HEK293 (cell line): ENCODE data around the gene TMEM250.
A peak's percentile ranks its signal among the peaks of the same experiment; 100 is the strongest.

Source experiments
- CTCF ChIA-PET: fragments of 350-600 bp; formaldehyde crosslinking; extraction: SDS; loops from one replicate; lab custom pipeline; 2021; ENCODE audit warnings: antibody characterized with exemption; lab: Yijun Ruan, JAX
- POLR2A ChIA-PET: fragments of 300-600 bp; formaldehyde crosslinking; extraction: SDS; loops from one replicate; lab custom pipeline; 2020; ENCODE audit warnings: antibody characterized with exemption, inconsistent platforms; lab: Yijun Ruan, JAX
- H3K27ac ChIP-seq: fragments of 200-500 bp; sonication (Bioruptor generic); 2 replicates; pipeline ENCODE4 v1.5.1; 2014; ENCODE audit warnings: low read depth, low read length, control low read depth, inconsistent platforms; ENCODE audit errors: extremely low read depth
- H3K36me3 ChIP-seq, 2 experiments: fragments of 200-500 bp in 1 of 2; sonication (Bioruptor generic) in 1 of 2; 1 replicate in 1 of 2; 2 replicates in 1 of 2; pipeline ENCODE4 v1.5.1; 2014 to 2017; ENCODE audit warnings: inconsistent platforms in 2 of 2, low read length in 2 of 2; ENCODE audit not compliant: control insufficient read depth in 2 of 2, insufficient read depth in 1 of 2
- H3K4me1 ChIP-seq: fragments of 200-500 bp; sonication (Bioruptor generic); 2 replicates; pipeline ENCODE4 v1.5.1; 2014; ENCODE audit warnings: mild to moderate bottlenecking, low read length, inconsistent platforms; ENCODE audit not compliant: control insufficient read depth, insufficient read depth
- H3K4me3 ChIP-seq: 2 replicates; pipeline ENCODE4 v1.5.1; 2011; ENCODE audit warnings: low read depth, mild to moderate bottlenecking, control low read depth, low read length, moderate library complexity
- H3K9me3 ChIP-seq: fragments of 200-500 bp; sonication (Bioruptor generic); 2 replicates; pipeline ENCODE4 v1.5.1; 2014; ENCODE audit warnings: low read depth, low read length, inconsistent platforms; ENCODE audit not compliant: control insufficient read depth, insufficient read depth
- GLIS1 ChIP-seq: fragments of 450-650 bp; formaldehyde crosslinking; IDR thresholded peaks from 2 replicates; pipeline ENCODE4 v1.5.1; 2016; ENCODE audit warnings: missing biosample characterization, missing genetic modification characterization
- KLF1 ChIP-seq: fragments of 450-650 bp; formaldehyde crosslinking; IDR thresholded peaks from 2 replicates; pipeline ENCODE4 v1.5.1; 2016; ENCODE audit warnings: missing biosample characterization, missing genetic modification characterization
- KLF9 ChIP-seq: fragments of 450-650 bp; formaldehyde crosslinking; IDR thresholded peaks from 2 replicates; pipeline ENCODE4 v1.5.1; 2016; ENCODE audit warnings: missing biosample characterization, missing genetic modification characterization, low read depth
- SCRT2 ChIP-seq: fragments of 450-650 bp; formaldehyde crosslinking; IDR thresholded peaks from 2 replicates; pipeline ENCODE4 v1.5.1; 2016; ENCODE audit warnings: missing biosample characterization, missing genetic modification characterization
- SP2 ChIP-seq: fragments of 450-650 bp; formaldehyde crosslinking; IDR thresholded peaks from 2 replicates; pipeline ENCODE4 v1.5.1; 2016; ENCODE audit warnings: missing biosample characterization, missing genetic modification characterization
- SP3 ChIP-seq: fragments of 450-650 bp; formaldehyde crosslinking; IDR thresholded peaks from 2 replicates; pipeline ENCODE4 v1.5.1; 2016; ENCODE audit warnings: missing biosample characterization, missing genetic modification characterization
- ZBTB21 ChIP-seq: fragments of 450-650 bp; formaldehyde crosslinking; IDR thresholded peaks from 2 replicates; pipeline ENCODE4 v1.5.1; 2017; ENCODE audit warnings: missing biosample characterization, missing genetic modification characterization
- ZBTB48 ChIP-seq: fragments of 450-650 bp; formaldehyde crosslinking; IDR thresholded peaks from 2 replicates; pipeline ENCODE4 v1.5.1; 2016; ENCODE audit warnings: missing biosample characterization, missing genetic modification characterization
- ZBTB7A ChIP-seq: fragments of 450-650 bp; formaldehyde crosslinking; IDR thresholded peaks from 2 replicates; pipeline ENCODE4 v1.5.1; 2016; ENCODE audit warnings: low read depth, missing biosample characterization, missing genetic modification characterization
- ZFP37 ChIP-seq: fragments of 450-650 bp; formaldehyde crosslinking; IDR thresholded peaks from 2 replicates; pipeline ENCODE4 v1.5.1; 2016; ENCODE audit warnings: missing biosample characterization, missing genetic modification characterization
- ZFP69B ChIP-seq: fragments of 450-650 bp; formaldehyde crosslinking; IDR thresholded peaks from 2 replicates; pipeline ENCODE4 v1.5.1; 2016; ENCODE audit warnings: missing biosample characterization, missing genetic modification characterization
- ZIC2 ChIP-seq: fragments of 450-650 bp; formaldehyde crosslinking; IDR thresholded peaks from 2 replicates; pipeline ENCODE4 v1.5.1; 2016; ENCODE audit warnings: missing biosample characterization, missing genetic modification characterization
- ZNF112 ChIP-seq: fragments of 450-650 bp; formaldehyde crosslinking; IDR thresholded peaks from 2 replicates; pipeline ENCODE4 v1.5.0; 2017; ENCODE audit warnings: missing biosample characterization, missing genetic modification characterization
- ZNF175 ChIP-seq: fragments of 450-650 bp; formaldehyde crosslinking; IDR thresholded peaks from 2 replicates; pipeline ENCODE4 v1.5.1; 2016; ENCODE audit warnings: missing biosample characterization, missing genetic modification characterization
- ZNF221 ChIP-seq: fragments of 450-650 bp; formaldehyde crosslinking; IDR thresholded peaks from 2 replicates; pipeline ENCODE4 v1.5.1; 2017; ENCODE audit warnings: missing biosample characterization, missing genetic modification characterization, borderline replicate concordance
- ZNF24 ChIP-seq: fragments of 450-650 bp; formaldehyde crosslinking; IDR thresholded peaks from 2 replicates; pipeline ENCODE4 v1.5.1; 2016; ENCODE audit warnings: missing biosample characterization, missing genetic modification characterization
- ZNF26 ChIP-seq: fragments of 450-650 bp; formaldehyde crosslinking; IDR thresholded peaks from 2 replicates; pipeline ENCODE4 v1.5.1; 2016; ENCODE audit warnings: missing biosample characterization, missing genetic modification characterization
- ZNF341 ChIP-seq: fragments of 450-650 bp; formaldehyde crosslinking; IDR thresholded peaks from 2 replicates; pipeline ENCODE4; 2016; ENCODE audit warnings: low read depth, missing biosample characterization, missing genetic modification characterization
- ZNF37A ChIP-seq: fragments of 450-650 bp; IDR thresholded peaks from 2 replicates; pipeline ENCODE4 v1.5.1; 2018; ENCODE audit warnings: missing biosample characterization, missing genetic modification characterization
- ZNF391 ChIP-seq: fragments of 450-650 bp; formaldehyde crosslinking; IDR thresholded peaks from 2 replicates; pipeline ENCODE4 v1.5.1; 2016; ENCODE audit warnings: low read depth, missing biosample characterization, missing genetic modification characterization, borderline replicate concordance
- ZNF488 ChIP-seq: fragments of 450-650 bp; formaldehyde crosslinking; IDR thresholded peaks from 2 replicates; pipeline ENCODE4 v1.5.1; 2016; ENCODE audit warnings: missing biosample characterization, missing genetic modification characterization
- ZNF518A ChIP-seq: fragments of 450-650 bp; formaldehyde crosslinking; conservative IDR thresholded peaks from 2 replicates; pipeline ENCODE4 v1.5.1; 2016; ENCODE audit warnings: low read depth, missing biosample characterization, missing genetic modification characterization
- ZNF529 ChIP-seq: fragments of 450-650 bp; formaldehyde crosslinking; IDR thresholded peaks from 2 replicates; pipeline ENCODE4 v1.5.1; 2017; ENCODE audit warnings: missing genetic modification characterization, missing biosample characterization; ENCODE audit not compliant: insufficient replicate concordance
- ZNF639 ChIP-seq: fragments of 450-650 bp; formaldehyde crosslinking; IDR thresholded peaks from 2 replicates; pipeline ENCODE4 v1.5.1; 2016; ENCODE audit warnings: missing biosample characterization, missing genetic modification characterization

The TMEM250 gene

GRCh38 chr9:136107953-136108647 is 10.6 kb downstream of the TMEM250 start (continued):
- TF ChIP-seq GLIS1, result peak; percentile 87
- TF ChIP-seq SCRT2 (tag by site-specific recombination), result no peak
- TF ChIP-seq ZNF639 (tag by site-specific recombination), result peak; percentile 36; the same call in 1 of the 2 replicates
- peak; percentile 49; the same call in 1 of the 2 replicates for TF ChIP-seq ZFP69B (tag by site-specific recombination)
- no peak; the same call in 1 of the 2 replicates for TF ChIP-seq ZNF391 (tag by site-specific recombination)
- TF ChIP-seq SP3 (tag by site-specific recombination), result 0 out of 2 replicates have a peak, but pooled peaks have one; percentile 12
- TF ChIP-seq ZFP37 (tag by site-specific recombination), result no peak
- no peak for TF ChIP-seq ZNF112
- TF ChIP-seq KLF1 (tag by site-specific recombination), result peak; percentile 99
- TF ChIP-seq ZNF26, result no peak

- no peak overlapping the region for H3K4me3 ChIP-seq
- CTCF ChIA-PET, result interaction anchor here (0.6 to 4.4 kb wide), 4 partner anchors 15 to 1316 kb away, joined by 3 to 20 read pairs (median 4); partner anchors contain the start of gene EXD3
- POLR2A ChIA-PET, result interaction anchor here (3.4 to 7.9 kb wide), 2 partner anchors 10 to 11 kb away, joined by 15 to 84 read pairs; partner anchors contain the start of genes NACC2 and TMEM250
- no peaks in the 10 kb centered on the region for H3K36me3 ChIP-seq
- H3K9me3 ChIP-seq, result no peaks in the 10 kb centered on the region
- H3K4me1 ChIP-seq, result peaks cover 8% of the 10 kb centered on the region; the same call in 1 of the 2 replicates
- H3K27ac ChIP-seq, result peak overlapping the region; percentile 92; the same call in 1 of the 2 replicates
- TF ChIP-seq ZNF24 (tag by site-specific recombination) (no peak), ZNF518A (tag by site-specific recombination) (no peak), ZNF341 (peak; percentile 77), KLF1 (tag by site-specific recombination) (no peak), KLF9 (tag by site-specific recombination) (0 out of 2 replicates have a peak, but pooled peaks have one; percentile 32), ZBTB7A (no peak), ZIC2 (tag by site-specific recombination) (no peak), ZNF221 (tag by site-specific recombination) (no peak), ZNF175 (tag by site-specific recombination) (no peak), ZNF488 (no peak), ZBTB21 (no peak), SP2 (tag by site-specific recombination) (peak; percentile 23; the same call in 1 of the 2 replicates), ZNF529 (tag by site-specific recombination) (no peak), ZNF37A (tag by site-specific recombination) (no peak), ZBTB48 (tag by site-specific recombination) (peak; percentile 66; the same call in 1 of the 2 replicates)
These were observed 11.3 kb downstream of the TMEM250 start for GRCh38 chr9:136107155-136107952.
